IPS-20b (cell line): ENCODE measurements around the gene IZUMO1.

Experiments
- H3K27ac ChIP-seq: one replicate; pipeline ENCODE4 v1.5.1; 2013; ENCODE audit warnings: low read length
- H3K27me3 ChIP-seq: 2 replicates; pipeline ENCODE4 v1.6.1; 2013; ENCODE audit warnings: mild to moderate bottlenecking, low read length, inconsistent platforms; ENCODE audit not compliant: insufficient read depth
- H3K36me3 ChIP-seq: 2 replicates; pipeline ENCODE4 v1.6.1; 2013; ENCODE audit warnings: low read depth, mild to moderate bottlenecking, inconsistent platforms, low read length, moderate library complexity; ENCODE audit not compliant: insufficient read depth
- H3K4me1 ChIP-seq: 2 replicates; pipeline ENCODE4 v1.6.1; 2013; ENCODE audit warnings: mild to moderate bottlenecking, control low read depth, inconsistent platforms, low read length, moderate library complexity; ENCODE audit not compliant: insufficient read depth
- H3K4me3 ChIP-seq: 2 replicates; pipeline ENCODE4 v1.5.1; 2013; ENCODE audit warnings: mild to moderate bottlenecking, low read length, inconsistent platforms
- H3K9ac ChIP-seq: 2 replicates; pipeline ENCODE4 v1.6.1; 2013; ENCODE audit warnings: low read depth, mild to moderate bottlenecking, inconsistent platforms, low read length, moderate library complexity
- H3K9me3 ChIP-seq: 2 replicates; pipeline ENCODE4 v1.6.1; 2013; ENCODE audit warnings: mild to moderate bottlenecking, low read depth, low read length, inconsistent platforms; ENCODE audit not compliant: insufficient read depth

Gene IZUMO1

DNA sequence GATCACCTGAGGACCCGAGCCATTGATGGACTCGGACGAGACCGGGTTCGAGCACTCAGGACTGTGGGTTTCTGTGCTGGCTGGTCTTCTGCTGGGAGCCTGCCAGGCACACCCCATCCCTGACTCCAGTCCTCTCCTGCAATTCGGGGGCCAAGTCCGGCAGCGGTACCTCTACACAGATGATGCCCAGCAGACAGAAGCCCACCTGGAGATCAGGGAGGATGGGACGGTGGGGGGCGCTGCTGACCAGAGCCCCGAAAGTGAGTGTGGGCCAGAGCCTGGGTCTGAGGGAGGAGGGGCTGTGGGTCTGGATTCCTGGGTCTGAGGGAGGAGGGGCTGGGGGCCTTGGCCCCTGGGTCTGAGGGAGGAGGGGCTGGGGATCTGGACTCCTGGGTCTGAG is 9.5 kb upstream of the IZUMO1 start:
- Histone ChIP-seq H3K27me3 (peaks cover 29% of the 10 kb centered on the region), H3K4me1 (peaks cover 11% of the 10 kb centered on the region; the same call in 1 of the 2 replicates), H3K9me3 (no peaks in the 10 kb centered on the region), H3K27ac (no peak overlapping the region), H3K36me3 (no peaks in the 10 kb centered on the region), H3K9ac (peak overlapping the region; percentile 11; the same call in 1 of the 2 replicates), H3K4me3 (no peak overlapping the region)

DNA sequence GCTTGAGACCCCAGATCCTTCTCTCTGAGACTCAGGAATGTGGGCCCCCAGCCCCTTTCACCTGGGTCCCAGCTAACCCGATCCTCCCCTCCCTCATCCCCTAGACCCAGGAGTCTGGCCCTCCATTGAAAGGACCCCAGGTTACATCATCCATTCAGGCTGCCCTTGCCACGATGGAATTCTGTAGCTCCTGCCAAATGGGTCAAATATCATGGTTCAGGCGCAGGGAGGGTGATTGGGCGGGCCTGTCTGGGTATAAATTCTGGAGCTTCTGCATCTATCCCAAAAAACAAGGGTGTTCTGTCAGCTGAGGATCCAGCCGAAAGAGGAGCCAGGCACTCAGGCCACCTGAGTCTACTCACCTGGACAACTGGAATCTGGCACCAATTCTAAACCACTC is 9.1 kb upstream of the IZUMO1 start:
- Histone ChIP-seq H3K36me3 (0 out of 2 replicates have a peak, but pooled peaks cover under 1% of the 10 kb centered on the region), H3K9me3 (no peaks in the 10 kb centered on the region), H3K27me3 (peaks cover 25% of the 10 kb centered on the region), H3K27ac (no peak overlapping the region), H3K4me1 (peaks cover 11% of the 10 kb centered on the region; the same call in 1 of the 2 replicates), H3K4me3 (no peak overlapping the region), H3K9ac (peak overlapping the region; percentile 11; the same call in 1 of the 2 replicates)

DNA sequence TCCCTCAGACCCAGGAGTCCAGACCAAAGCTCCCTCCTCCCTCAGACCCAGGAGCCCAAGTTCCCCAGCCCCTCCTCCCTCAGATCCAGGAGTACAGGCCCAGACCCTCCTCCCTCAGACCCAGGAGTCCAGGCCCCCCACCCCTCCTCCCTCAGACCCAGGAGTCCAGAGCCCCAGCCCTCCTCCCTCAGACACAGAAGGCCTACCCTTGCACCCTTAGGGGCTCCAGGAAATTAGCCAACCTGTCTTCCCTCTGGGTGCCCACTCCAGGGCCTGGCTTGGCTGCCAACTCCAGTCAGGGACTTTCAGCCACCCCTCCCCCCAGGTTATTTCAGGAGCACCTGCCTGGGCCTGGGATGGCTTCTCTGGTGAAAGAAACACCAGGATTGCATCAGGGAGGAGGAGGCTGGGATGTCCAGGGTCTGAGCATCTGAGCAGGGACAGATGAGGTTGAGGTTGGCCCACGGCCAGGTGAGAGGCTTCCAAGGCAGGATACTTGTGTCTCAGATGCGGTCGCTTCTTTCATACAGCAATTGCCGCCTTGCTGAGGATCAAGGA is 8.5 kb upstream of the IZUMO1 start, which contains the start of gene FGF21:
TSS of gene FGF21 (plus strand) at position 441 of the 558 bp plus-strand sequence. CDS start 713 bp downstream, outside the sequence.
- H3K4me1 ChIP-seq: peaks cover 11% of the 10 kb centered on the region; the same call in 1 of the 2 replicates
- H3K27ac ChIP-seq: no peak within 1 kb of the TSS
- H3K27me3 ChIP-seq: peaks cover 23% of the 10 kb centered on the region
- peak within 1 kb of the TSS; percentile 11; the same call in 1 of the 2 replicates for H3K9ac ChIP-seq
- H3K9me3 ChIP-seq: no peaks in the 10 kb centered on the region
- peaks cover 6% of the 10 kb centered on the region for H3K36me3 ChIP-seq
- H3K4me3 ChIP-seq: no peak within 1 kb of the TSS

DNA sequence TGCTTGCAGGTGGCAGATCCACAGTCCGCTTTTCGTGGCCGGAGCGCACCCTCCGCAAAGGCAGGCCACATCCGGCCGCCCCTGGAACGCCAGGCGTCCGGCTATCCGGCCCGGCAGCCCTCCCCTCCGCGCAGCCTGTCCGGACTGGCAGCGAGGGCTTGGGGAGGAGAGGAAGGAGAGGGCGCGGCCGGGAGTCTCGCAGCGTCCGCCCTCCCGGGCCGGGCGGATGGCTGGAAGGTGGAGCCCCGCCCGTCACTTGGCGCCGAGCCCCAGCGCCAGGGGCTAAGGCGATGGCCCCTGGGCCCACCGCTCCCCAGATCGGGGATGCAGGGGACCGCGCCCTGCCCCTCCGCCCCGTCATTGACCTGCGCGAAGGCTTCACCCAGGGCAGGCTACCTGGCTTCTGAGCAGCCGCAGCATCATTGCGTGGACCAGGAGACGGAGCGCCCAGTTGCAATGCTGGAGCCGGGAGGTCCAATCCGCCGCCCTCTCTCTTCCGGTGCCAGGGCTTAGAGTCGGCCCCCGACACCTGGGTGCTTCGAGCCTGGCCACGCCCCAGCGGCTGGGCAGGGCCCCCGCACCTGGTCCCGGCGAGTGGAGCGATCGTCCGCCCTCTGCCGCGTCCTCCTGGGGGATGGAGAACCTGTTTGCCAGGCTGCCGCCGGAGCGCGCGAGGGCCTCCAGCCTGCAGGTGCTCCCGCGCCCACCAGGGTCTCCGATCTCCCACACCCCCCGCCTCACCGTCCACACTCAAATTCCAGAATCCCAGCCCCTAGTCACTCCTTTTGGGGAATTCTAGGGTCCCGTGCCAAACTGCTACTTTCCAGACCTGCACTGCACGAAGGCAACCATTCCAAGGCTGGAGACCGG is 6.0 kb upstream of the IZUMO1 start, which contains the start of gene FUT1:
TSS of gene FUT1 (minus strand) at position 146 of the 870 bp plus-strand sequence. CDS start 1,360 bp downstream, outside the sequence.
- peaks cover 23% of the 10 kb centered on the region for H3K27me3 ChIP-seq
- peaks cover 11% of the 10 kb centered on the region; the same call in 1 of the 2 replicates for H3K4me1 ChIP-seq
- H3K4me3 ChIP-seq: peak within 1 kb of the TSS; percentile 85
- H3K27ac ChIP-seq: peak within 1 kb of the TSS; percentile 27
- peak within 1 kb of the TSS; percentile 82; the same call in 1 of the 2 replicates for H3K9ac ChIP-seq
- H3K9me3 ChIP-seq: no peaks in the 10 kb centered on the region
- peaks cover 23% of the 10 kb centered on the region for H3K36me3 ChIP-seq

DNA sequence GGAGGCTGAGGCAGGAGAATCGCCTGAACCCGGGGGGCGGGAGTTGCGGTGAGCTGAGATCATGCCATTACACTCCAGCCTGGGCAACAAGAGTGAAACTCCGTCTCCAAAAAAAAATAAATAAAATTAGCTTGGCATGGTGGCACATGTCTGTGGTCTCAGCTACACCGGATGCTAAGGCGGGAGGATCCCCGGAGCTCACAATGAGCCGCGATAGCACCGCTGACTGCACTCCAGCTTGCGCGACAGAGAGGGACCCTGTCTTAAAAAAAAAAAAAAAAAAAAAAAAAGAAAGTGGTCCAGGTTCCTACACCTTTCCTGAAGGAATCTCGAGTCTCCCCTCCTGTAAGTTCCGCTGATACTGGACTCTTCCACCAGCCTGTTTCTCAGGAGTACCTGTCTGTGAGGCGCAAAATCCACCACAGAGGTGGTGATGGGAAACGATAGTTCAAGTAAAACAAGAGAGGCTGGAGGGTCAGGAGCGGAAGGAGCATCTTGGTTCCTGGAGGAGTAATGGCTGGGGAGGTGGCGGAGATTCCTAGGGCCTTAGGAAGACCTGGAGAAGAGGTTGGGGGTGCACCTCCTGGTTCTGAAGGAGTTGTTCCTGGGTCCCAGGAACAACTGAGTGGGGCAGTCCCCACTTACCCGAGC is 5.3 kb upstream of the IZUMO1 start:
- peak overlapping the region; percentile 82; the same call in 1 of the 2 replicates for H3K9ac ChIP-seq
- H3K27ac ChIP-seq: peak overlapping the region; percentile 27

GRCh38 chr19:48750771-48751504 is 4.2 kb upstream of the IZUMO1 start:
- Histone ChIP-seq H3K36me3 (peaks cover 23% of the 10 kb centered on the region), H3K4me1 (peaks cover 11% of the 10 kb centered on the region; the same call in 1 of the 2 replicates), H3K27me3 (peaks cover 23% of the 10 kb centered on the region)

More for the DNA sequence above, 5.3 kb upstream of the IZUMO1 start:
- Histone ChIP-seq H3K27me3 (peaks cover 23% of the 10 kb centered on the region), H3K4me1 (peaks cover 11% of the 10 kb centered on the region; the same call in 1 of the 2 replicates), H3K4me3 (peak overlapping the region; percentile 85), H3K36me3 (peaks cover 23% of the 10 kb centered on the region), H3K9me3 (no peaks in the 10 kb centered on the region)

DNA sequence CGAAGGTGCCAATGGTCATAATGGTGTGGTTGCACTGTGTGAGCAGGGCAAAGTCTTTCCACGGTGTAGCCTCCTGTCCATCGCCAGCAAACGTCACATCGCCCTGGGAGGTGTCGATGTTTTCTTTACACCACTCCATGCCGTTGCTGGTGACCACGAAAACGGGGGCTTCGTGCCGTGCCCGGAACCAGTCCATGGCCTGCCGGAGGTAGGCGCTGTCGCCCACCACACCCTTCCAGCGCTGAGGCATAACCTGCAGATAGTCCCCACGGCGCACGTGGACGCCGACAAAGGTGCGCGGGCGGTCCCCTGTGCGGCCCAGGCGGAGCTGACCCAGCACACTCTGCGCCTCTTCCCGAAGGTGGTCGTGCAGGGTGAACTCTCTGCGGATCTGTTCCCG is 3.6 kb upstream of the IZUMO1 start:
- Histone ChIP-seq H3K36me3 (peaks cover 23% of the 10 kb centered on the region), H3K9me3 (no peaks in the 10 kb centered on the region), H3K4me3 (no peak overlapping the region), H3K27me3 (peaks cover 23% of the 10 kb centered on the region), H3K4me1 (peaks cover 11% of the 10 kb centered on the region; the same call in 1 of the 2 replicates), H3K27ac (no peak overlapping the region), H3K9ac (no peak overlapping the region)

More at GRCh38 chr19:48750771-48751504, 4.2 kb upstream of the IZUMO1 start:
- H3K9me3 ChIP-seq: no peaks in the 10 kb centered on the region
- H3K4me3 ChIP-seq: peak overlapping the region; percentile 85; the same call in 1 of the 2 replicates
- H3K27ac ChIP-seq: no peak overlapping the region
- H3K9ac ChIP-seq: peak overlapping the region; percentile 82; the same call in 1 of the 2 replicates

GRCh38 chr19:48749571-48750198 is 3.0 kb upstream of the IZUMO1 start:
- Histone ChIP-seq H3K27ac (no peak overlapping the region), H3K9me3 (no peaks in the 10 kb centered on the region), H3K9ac (no peak overlapping the region), H3K27me3 (peaks cover 23% of the 10 kb centered on the region), H3K4me1 (peaks cover 8% of the 10 kb centered on the region; the same call in 1 of the 2 replicates), H3K36me3 (peaks cover 23% of the 10 kb centered on the region), H3K4me3 (no peak overlapping the region)

- peak overlapping the region; percentile 82; the same call in 1 of the 2 replicates for H3K4me3 ChIP-seq
- H3K27ac ChIP-seq: peak overlapping the region; percentile 3
These were observed 599 bp downstream of the IZUMO1 start for GRCh38 chr19:48746110-48746509.

GRCh38 chr19:48745208-48745995 is 1.3 kb downstream of the IZUMO1 start:
- Histone ChIP-seq H3K4me3 (no peak overlapping the region), H3K36me3 (peaks cover 19% of the 10 kb centered on the region; the same call in 1 of the 2 replicates), H3K4me1 (no peaks in the 10 kb centered on the region; the same call in 1 of the 2 replicates), H3K27ac (no peak overlapping the region), H3K27me3 (peaks cover 9% of the 10 kb centered on the region), H3K9me3 (no peaks in the 10 kb centered on the region), H3K9ac (no peak overlapping the region)

More at GRCh38 chr19:48746110-48746509, 599 bp downstream of the IZUMO1 start:
- Histone ChIP-seq H3K36me3 (peaks cover 23% of the 10 kb centered on the region), H3K9me3 (no peaks in the 10 kb centered on the region), H3K9ac (peak overlapping the region; percentile 69; the same call in 1 of the 2 replicates), H3K4me1 (no peaks in the 10 kb centered on the region; the same call in 1 of the 2 replicates), H3K27me3 (peaks cover 2% of the 10 kb centered on the region; the same call in 1 of the 2 replicates)
